GM12873 (cell line): Measurements from ENCODE around the gene PMM2.

Experiments
- CTCF ChIP-seq: IDR thresholded peaks from 2 replicates; pipeline ENCODE4 v1.5.1; 2012; ENCODE audit warnings: low read depth, mild to moderate bottlenecking, moderate library complexity, low read length, control low read depth; ENCODE audit not compliant: insufficient read depth; ENCODE audit errors: missing control alignments

Gene PMM2

GRCh38 chr16:8859913-8860881, 62.6 kb downstream of the PMM2 start:
- TF ChIP-seq CTCF: no peak

DNA sequence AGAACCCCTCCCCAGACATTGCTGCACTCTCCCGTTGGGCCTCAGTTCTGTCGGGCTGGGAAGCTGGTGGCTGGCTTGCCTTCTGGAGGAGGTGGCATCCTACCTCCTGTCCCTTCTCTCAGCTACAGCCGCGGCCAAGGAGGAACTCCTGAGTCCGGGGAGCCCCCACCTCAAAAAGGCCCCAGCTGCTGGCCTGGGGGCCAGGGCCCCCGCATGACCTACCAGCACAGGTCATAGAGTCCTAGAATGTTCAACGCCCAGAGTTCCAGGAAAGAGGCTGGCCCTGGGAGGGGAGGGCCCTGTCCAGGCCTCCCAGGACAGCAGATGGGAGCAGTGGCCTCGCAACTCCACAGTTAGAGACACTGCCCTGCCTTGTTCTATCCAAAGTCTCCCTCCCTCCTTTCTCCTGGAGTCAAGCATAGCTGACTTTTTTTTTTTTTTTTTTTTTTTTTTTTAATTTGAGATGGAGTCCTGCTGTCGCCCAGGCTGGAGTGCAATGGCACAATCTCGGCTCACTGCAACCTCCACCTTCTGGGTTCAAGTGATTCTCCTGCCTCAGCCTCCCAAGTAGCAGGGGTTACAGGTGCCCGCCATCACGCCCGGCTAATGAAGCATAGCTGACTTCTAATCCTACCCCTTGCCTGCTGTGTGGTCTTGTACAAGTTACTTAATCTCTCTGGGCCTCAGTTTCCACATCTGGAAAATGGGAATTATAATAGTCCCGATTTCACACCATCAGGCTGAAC, 64.1 kb downstream of the PMM2 start:
- TF ChIP-seq CTCF: no peak

GRCh38 chr16:8862309-8863130, 64.9 kb downstream of the PMM2 start:
- no peak for TF ChIP-seq CTCF

GRCh38 chr16:8863594-8864424, 66.2 kb downstream of the PMM2 start:
- no peak for TF ChIP-seq CTCF

DNA sequence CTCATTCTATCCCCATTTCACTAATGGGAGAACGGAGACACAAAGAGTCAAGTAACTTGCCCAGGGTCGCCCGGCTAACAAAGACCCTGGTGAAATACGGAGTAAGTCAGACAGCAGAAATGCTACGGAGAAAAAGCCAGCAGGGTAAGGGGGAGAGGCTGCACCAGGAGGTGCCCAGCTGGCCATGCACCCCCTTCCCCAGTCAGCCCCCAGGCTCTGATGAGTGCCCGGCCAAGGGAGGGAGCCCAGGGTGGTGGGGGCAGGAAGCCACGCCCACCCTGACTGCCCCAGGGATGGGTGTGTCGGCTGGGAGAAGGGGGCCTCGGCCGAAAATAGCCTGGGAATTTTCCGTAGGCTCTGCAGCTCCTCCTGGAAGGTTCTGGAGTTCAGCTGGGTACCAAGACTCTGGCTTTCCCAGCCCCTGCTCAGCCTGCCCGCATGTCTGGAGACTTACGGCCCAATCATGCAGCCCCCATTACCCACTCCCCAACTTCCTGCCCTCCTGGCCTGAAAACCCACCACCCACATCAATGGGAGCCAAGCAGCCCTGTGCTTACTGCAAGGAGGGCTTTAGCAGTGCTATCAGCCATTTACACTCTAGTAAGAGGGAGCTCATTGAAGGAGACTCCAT, 67.0 kb downstream of the PMM2 start:
- no peak for TF ChIP-seq CTCF

GRCh38 chr16:8865145-8865882, 67.7 kb downstream of the PMM2 start:
- no peak for TF ChIP-seq CTCF
